ENCODE measurements around the gene ACBD6.

DNA sequence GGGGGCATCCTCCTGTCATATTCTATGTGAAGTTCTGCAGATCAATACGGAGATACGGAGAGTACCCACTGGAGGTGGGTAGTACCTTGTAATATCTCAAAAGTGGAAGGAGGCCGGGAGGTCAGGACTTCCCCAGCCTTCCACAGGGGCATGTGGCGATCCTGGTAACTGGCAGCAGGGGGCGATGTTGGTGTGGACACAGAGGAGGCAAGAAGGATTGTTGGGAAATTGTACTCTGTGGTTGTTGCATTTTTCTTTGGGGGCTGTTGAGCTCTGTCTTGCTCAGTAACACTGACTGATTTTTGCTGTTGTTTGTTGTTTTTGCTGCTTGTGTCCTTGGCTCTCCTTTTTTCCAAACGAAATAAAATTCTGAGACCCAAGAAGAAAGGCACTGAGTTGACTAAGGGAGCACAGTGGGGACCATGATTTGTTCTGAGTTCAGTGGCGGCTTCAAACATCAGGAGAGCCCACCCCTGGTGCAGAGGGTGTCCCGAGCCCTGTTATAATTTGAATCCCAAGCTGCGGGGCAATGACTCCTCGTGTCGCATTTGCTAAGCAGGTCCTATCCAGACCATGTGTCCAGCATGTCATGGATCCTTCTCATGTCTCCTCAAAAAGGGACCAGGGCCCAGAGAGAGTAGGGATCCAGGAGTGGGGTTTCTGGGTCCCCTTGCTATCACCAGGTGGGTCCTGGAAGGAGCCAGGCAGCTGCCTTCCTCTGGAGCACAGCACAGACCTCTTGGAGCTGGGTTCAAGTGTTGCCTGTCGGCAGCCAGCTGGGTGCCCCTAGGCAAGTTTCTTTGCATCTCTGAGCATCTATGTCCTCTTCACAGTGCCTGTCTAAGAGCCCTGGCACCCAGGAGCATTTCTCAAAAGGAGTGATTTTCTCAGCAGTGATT is 249.5 kb downstream of the ACBD6 start:
- TF ChIP-seq POLR2A (IDR thresholded peaks at IDR 0.05) = no peak
- TF ChIP-seq, protein P1, sequence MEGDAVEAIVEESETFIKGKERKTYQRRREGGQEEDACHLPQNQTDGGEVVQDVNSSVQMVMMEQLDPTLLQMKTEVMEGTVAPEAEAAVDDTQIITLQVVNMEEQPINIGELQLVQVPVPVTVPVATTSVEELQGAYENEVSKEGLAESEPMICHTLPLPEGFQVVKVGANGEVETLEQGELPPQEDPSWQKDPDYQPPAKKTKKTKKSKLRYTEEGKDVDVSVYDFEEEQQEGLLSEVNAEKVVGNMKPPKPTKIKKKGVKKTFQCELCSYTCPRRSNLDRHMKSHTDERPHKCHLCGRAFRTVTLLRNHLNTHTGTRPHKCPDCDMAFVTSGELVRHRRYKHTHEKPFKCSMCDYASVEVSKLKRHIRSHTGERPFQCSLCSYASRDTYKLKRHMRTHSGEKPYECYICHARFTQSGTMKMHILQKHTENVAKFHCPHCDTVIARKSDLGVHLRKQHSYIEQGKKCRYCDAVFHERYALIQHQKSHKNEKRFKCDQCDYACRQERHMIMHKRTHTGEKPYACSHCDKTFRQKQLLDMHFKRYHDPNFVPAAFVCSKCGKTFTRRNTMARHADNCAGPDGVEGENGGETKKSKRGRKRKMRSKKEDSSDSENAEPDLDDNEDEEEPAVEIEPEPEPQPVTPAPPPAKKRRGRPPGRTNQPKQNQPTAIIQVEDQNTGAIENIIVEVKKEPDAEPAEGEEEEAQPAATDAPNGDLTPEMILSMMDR (IDR thresholded peaks at IDR 0.05) = peak; percentile 63 to 79 (median 70)
